Heart left ventricle (tissue), 16 donors: ENCODE measurements around the gene SIN3B. TPM values are rescaled to one million over a fixed set of nuclear protein-coding genes. Genes with fewer than 3 reads are reported as not detected.
"Not testable (repeated sequence)": the region's sequence is repeated elsewhere in the genome, so short reads cannot be mapped to it uniquely, and the experiment has no call there.

ENCODE experiments used
- ATAC-seq, 4 donors: fragments of 200-7000 bp; cut with Tn5 transposase; one replicate each; pipeline ENCODE4 v1.9.1; 2020 to 2022; ENCODE audit warnings: moderate library complexity in 4 of 4, mild to moderate bottlenecking in 3 of 4, moderate number of reproducible peaks in 1 of 4
- DNase-seq, 5 donors: peaks; one replicate each; pipeline ENCODE4 v3.0.0-alpha.2; 2020
- H3K27ac ChIP-seq, 12 donors: fragments of 200-600 bp; sonication (generic) in 4 of 12; one replicate each; pipeline versions ENCODE4 v1.5.0 to v1.8.0; 2016 to 2022; ENCODE audit warnings: mild to moderate bottlenecking in 2 of 12
- H3K27me3 ChIP-seq, 9 donors: fragments of 200-600 bp; sonication (generic) in 2 of 9; one replicate each; pipeline versions ENCODE4 v1.5.1 to v1.8.0; 2016 to 2022; ENCODE audit warnings: mild to moderate bottlenecking in 3 of 9
- H3K36me3 ChIP-seq, 9 donors: fragments of 200-600 bp; sonication (generic) in 2 of 9; one replicate each; pipeline versions ENCODE4 v1.5.0 to v1.8.0; 2018 to 2022; ENCODE audit warnings: mild to moderate bottlenecking in 2 of 9
- H3K4me1 ChIP-seq, 12 donors: fragments of 200-600 bp; sonication (generic) in 4 of 12; one replicate each; pipeline versions ENCODE4 v1.5.0 to v1.8.0; 2016 to 2022; ENCODE audit warnings: mild to moderate bottlenecking in 3 of 12
- H3K4me3 ChIP-seq, 12 donors: fragments of 200-600 bp; sonication (generic) in 4 of 12; one replicate each; pipeline versions ENCODE4 v1.5.0 to v1.8.0; 2017 to 2022; ENCODE audit warnings: mild to moderate bottlenecking in 9 of 12, moderate library complexity in 4 of 12
- H3K9me3 ChIP-seq, 12 donors: fragments of 200-600 bp; sonication (generic) in 4 of 12; one replicate each; pipeline versions ENCODE4 v1.5.0 to v1.8.0; 2016 to 2022; ENCODE audit warnings: mild to moderate bottlenecking in 1 of 12
- CTCF ChIP-seq, 12 donors: fragments of 200-600 bp; sonication (generic) in 4 of 12; IDR thresholded peaks; one replicate each; pipeline versions ENCODE4 v1.5.0 to v1.8.0; 2018 to 2022; ENCODE audit warnings: antibody characterized with exemption in 12 of 12, mild to moderate bottlenecking in 5 of 12
- POLR2A ChIP-seq, 2 donors: fragments of 450-650 bp; IDR thresholded peaks; one replicate each; pipeline ENCODE4 v1.6.1; 2017; ENCODE audit warnings: antibody characterized with exemption in 2 of 2, mild to moderate bottlenecking in 2 of 2, moderate library complexity in 2 of 2
- WGBS, 4 donors: extraction: QIAGEN DNeasy Blood & Tissue Kit in 2 of 4; methylation state at CpG; one replicate each; pipeline versions ENCODE4 v1.1.5 to v1.1.7; 2013 to 2018; 5-methylcytosine and 5-hydroxymethylcytosine counted together
- intact Hi-C, 10 donors: fragments of 100-400 bp; cut with DNase I; formaldehyde crosslinking; loops; one replicate each; pipeline versions ENCODE4 v1.11.1 to v1.14.2; 2022
- polyA plus RNA-seq, 2 donors: library from polyadenylated mRNA; stranded (reverse); fragments of 200-250 nt; gene quantifications; one replicate each; pipeline ENCODE4 v1.2.3, GENCODE V29; 2013
- total RNA-seq, 9 donors: library from RNA; depleted of rRNA in 2 of 9; stranded (reverse); fragments of >200 nt in 2 of 9; fragmentation: NEBNext Ultra II Directional in 3 of 9; extraction: Animal tissue kit (Norgen Biotek cat#: 25700) in 3 of 9; gene quantifications; one replicate each; pipeline versions ENCODE4 v1.1.0 to v1.2.4, GENCODE V29; 2016 to 2023
- donor health status: ischemic (EF 13 %, LVEDD 7.1; RV severe dilation, severe dysfunction).
- donor health status: healthy with polysubstance abuse.
- donor health status: DM: no; HTN: yes; CAD: no.
- donor health status: DM: no; HTN: no; CAD: no.
- donor health status: ischemic (EF 25% LVEDD 6.9; RV normal size, moderate dysfunction).
- donor health status: ischemic (EF 25% LVEDD 5.7; RV mildly dilated, moderate dysfunction).
- donor health status: healthy.
- donor health status: DM: yes; HTN: yes; CAD: no.
- donor health status: ischemic (EF 35%, LVEDD 5.7; RV mildly dilated, moderate dysfunction).
- donor health status: nonischemic (EF 11% LVEDD 7.7; RV severe dilation, severe dysfunction).
- donor health status: DM: yes; HTN: yes; CAD: no.
- donor health status: PGD.
- donor health status: ischemic (EF 29% LVEDD 5.4; RV normal size, mild dysfunction).
- donor health status: nonischemic (EF 23%, LVEDD 6.1; RV moderate dilation, normal function).

The SIN3B gene
- total and polyA plus RNA-seq, 11 donors = 15.2 to 36.6 (median 24.6) TPM

GRCh38 chr19:16794456-16795441 is 34.4 kb upstream of the SIN3B start:
- Histone ChIP-seq H3K36me3 (no peaks in the 10 kb centered on the region), H3K9me3 (peaks cover 0 to 30% (median 13%) of the 10 kb centered on the region in 12 donors), H3K27me3 (no peaks in the 10 kb centered on the region), H3K27ac (no peak overlapping the region), H3K4me1 (no peaks in the 10 kb centered on the region), H3K4me3 (no peak overlapping the region)
- DNase-seq (no peak), ATAC-seq (no peak)
- intact Hi-C loops = no loop called here
- WGBS, 4 donors = 75 to 79% (median 78%) methylated on average over 17 of the region's 17 CpGs
- TF ChIP-seq CTCF (IDR thresholded peaks at IDR 0.05) (no peak), POLR2A (IDR thresholded peaks at IDR 0.05) (no peak)

DNA sequence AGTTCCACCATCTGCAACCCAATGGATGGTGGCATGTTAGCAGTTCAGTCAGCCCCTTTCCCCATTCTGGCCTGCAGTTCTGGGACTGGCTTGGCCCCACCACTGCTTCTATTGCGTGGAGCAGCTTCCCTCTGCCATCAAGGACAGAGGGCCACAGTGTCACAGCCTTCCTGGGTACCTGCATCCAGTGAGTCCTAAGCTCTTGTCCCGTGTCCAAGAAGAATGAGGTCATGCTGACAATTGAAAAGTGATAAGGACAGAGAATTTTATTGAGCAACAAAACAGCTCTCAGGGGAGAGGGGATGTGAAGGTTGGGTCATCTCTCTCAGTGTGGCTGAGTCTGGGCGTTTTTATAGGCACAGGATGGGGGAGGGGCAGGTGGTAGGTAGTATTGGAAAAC is 33.5 kb upstream of the SIN3B start:
- intact Hi-C loops = no loop called here
- 55 to 71% (median 65%) methylated on average over 3 of the region's 3 CpGs for WGBS, 4 donors
- no peaks in the 10 kb centered on the region for H3K36me3 ChIP-seq
- no peak overlapping the region for H3K4me3 ChIP-seq
- ATAC-seq (no peak), DNase-seq (no peak)
- no peaks in the 10 kb centered on the region for H3K27me3 ChIP-seq
- no peak overlapping the region for H3K27ac ChIP-seq
- H3K4me1 ChIP-seq = no peaks in the 10 kb centered on the region
- TF ChIP-seq POLR2A (IDR thresholded peaks at IDR 0.05) (no peak), CTCF (IDR thresholded peaks at IDR 0.05) (no peak)
- peaks cover 0 to 20% (median 8%) of the 10 kb centered on the region in 12 donors for H3K9me3 ChIP-seq

GRCh38 chr19:16797876-16798275 is 31.3 kb upstream of the SIN3B start:
- no peak overlapping the region for H3K4me3 ChIP-seq
- DNase-seq = no peak
- 89 to 96% (median 91%) methylated on average over 3 of the region's 3 CpGs for WGBS, 4 donors
- no peaks in the 10 kb centered on the region for H3K36me3 ChIP-seq
- no peak for TF ChIP-seq CTCF (IDR thresholded peaks at IDR 0.05)
- TF ChIP-seq POLR2A (IDR thresholded peaks at IDR 0.05) = no peak
- intact Hi-C loops = no loop called here
- peaks cover 0 to 12% (median 8%) of the 10 kb centered on the region in 12 donors for H3K9me3 ChIP-seq
- H3K4me1 ChIP-seq = peaks cover 0 to 14% (median 0%) of the 10 kb centered on the region in 12 donors
- no peaks in the 10 kb centered on the region for H3K27me3 ChIP-seq
- H3K27ac ChIP-seq = no peak overlapping the region
- no peak for ATAC-seq

DNA sequence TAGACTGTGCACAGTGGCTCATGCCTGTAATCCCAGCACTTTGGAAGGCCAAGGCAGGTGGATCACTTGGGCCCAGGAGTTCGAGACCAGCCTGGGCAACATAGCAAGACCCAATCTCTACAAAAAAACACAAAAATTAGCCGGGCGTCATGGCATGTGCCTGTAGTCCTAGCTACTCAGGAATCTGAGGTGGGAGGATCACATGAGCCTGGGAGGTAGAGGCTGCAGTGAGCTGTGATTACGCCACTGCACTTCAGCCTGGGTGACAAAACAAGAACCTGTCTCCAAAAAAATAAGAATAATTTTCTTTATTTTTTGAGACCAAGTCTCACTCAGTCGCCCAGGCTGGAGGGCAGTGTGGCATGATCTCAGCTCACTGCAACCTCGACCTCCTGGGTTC is 30.9 kb upstream of the SIN3B start:
- H3K27ac ChIP-seq, ATAC-seq, H3K4me3 ChIP-seq, H3K27me3 ChIP-seq, H3K36me3 ChIP-seq, intact Hi-C loops, DNase-seq: not testable (repeated sequence)
- peaks cover 0 to 16% (median 0%) of the 10 kb centered on the region in 12 donors for H3K4me1 ChIP-seq
- peaks cover 0 to 12% (median 8%) of the 10 kb centered on the region in 12 donors for H3K9me3 ChIP-seq
- 87 to 92% (median 90%) methylated on average over 6 of the region's 6 CpGs for WGBS, 4 donors
